GM13976 (cell line): Measurements from ENCODE around the gene RTN4IP1.

Experiments used
- DNase-seq: peaks from one replicate; pipeline ENCODE4 v3.0.0; 2012; ENCODE audit warnings: low spot score
- CTCF ChIP-seq: IDR thresholded peaks from 2 replicates; pipeline ENCODE4 v1.5.1; 2012; ENCODE audit warnings: borderline replicate concordance, mild to moderate bottlenecking; ENCODE audit not compliant: insufficient read depth; ENCODE audit errors: extremely low read depth, missing control alignments, control extremely low read depth
- in situ Hi-C: fragments of 300-500 bp; cut with MboI; formaldehyde crosslinking; loops from one replicate; pipeline ENCODE4 v1.12.0; 2022; ENCODE audit warnings: low sequenced_read_pairs, mixed read lengths, inconsistent platforms; ENCODE audit not compliant: unreplicated experiment

The RTN4IP1 gene

GRCh38 chr6:106642476-106642875, 13.2 kb upstream of the RTN4IP1 start:
- in situ Hi-C loops: no loop called here
- TF ChIP-seq CTCF: no peak
- DNase-seq: no peak

- TF ChIP-seq CTCF: no peak
- in situ Hi-C loops: no loop called here
- DNase-seq: no peak
These were observed 10.5 kb upstream of the RTN4IP1 start for GRCh38 chr6:106639812-106640211.

GRCh38 chr6:106637717-106638341, 8.5 kb upstream of the RTN4IP1 start:
- DNase-seq: peak; percentile 54
- in situ Hi-C loops: no loop called here
- TF ChIP-seq CTCF: no peak

- DNase-seq: no peak
- no peak for TF ChIP-seq CTCF
- in situ Hi-C loops: no loop called here
These were observed 7.9 kb upstream of the RTN4IP1 start for GRCh38 chr6:106637051-106637716.

GRCh38 chr6:106634565-106634964, 5.3 kb upstream of the RTN4IP1 start:
- TF ChIP-seq CTCF: no peak
- no peak for DNase-seq
- in situ Hi-C loops: no loop called here

GRCh38 chr6:106631346-106631745, 2.0 kb upstream of the RTN4IP1 start:
- no peak for TF ChIP-seq CTCF
- DNase-seq: no peak
- in situ Hi-C loops: no loop called here
